GM21717 (cell line): Measurements from ENCODE around the gene RNF121.

Experiments used
- ATAC-seq: cut with Tn5 transposase; IDR thresholded peaks from one replicate; pipeline ENCODE4 v1.9.1; 2021; ENCODE audit warnings: mild to moderate bottlenecking, moderate library complexity; ENCODE audit not compliant: unreplicated experiment

RNF121 gene

GRCh38 chr11:71934213-71934612, 5.4 kb downstream of the RNF121 start:
- no peak for ATAC-seq

GRCh38 chr11:71935338-71935925, 6.6 kb downstream of the RNF121 start:
- no peak for ATAC-seq

GRCh38 chr11:71936825-71937224, 8.0 kb downstream of the RNF121 start:
- ATAC-seq, result no peak

- no peak for ATAC-seq
These were observed 9.0 kb downstream of the RNF121 start for GRCh38 chr11:71937826-71938225.

GRCh38 chr11:71940561-71941219, 11.8 kb downstream of the RNF121 start:
- ATAC-seq, result no peak

GRCh38 chr11:71946144-71946571, 17.3 kb downstream of the RNF121 start:
- no peak for ATAC-seq

- ATAC-seq, result no peak
These were observed 18.7 kb downstream of the RNF121 start for GRCh38 chr11:71947498-71947897.

- no peak for ATAC-seq
These were observed 19.6 kb downstream of the RNF121 start for GRCh38 chr11:71948314-71949027.

- no peak for ATAC-seq
These were observed 20.2 kb downstream of the RNF121 start for GRCh38 chr11:71949034-71949433.

- no peak for ATAC-seq
These were observed 23.0 kb downstream of the RNF121 start for GRCh38 chr11:71951741-71952310.

GRCh38 chr11:71955898-71956456, 27.1 kb downstream of the RNF121 start:
- no peak for ATAC-seq

- no peak for ATAC-seq
These were observed 33.7 kb downstream of the RNF121 start for GRCh38 chr11:71962428-71963038.

- ATAC-seq, result no peak
These were observed 34.6 kb downstream of the RNF121 start for GRCh38 chr11:71963468-71963867.

- no peak for ATAC-seq
These were observed 35.8 kb downstream of the RNF121 start for GRCh38 chr11:71964641-71965040.

GRCh38 chr11:71971680-71972079, 42.8 kb downstream of the RNF121 start:
- ATAC-seq, result no peak

GRCh38 chr11:71976551-71976950, 47.7 kb downstream of the RNF121 start:
- ATAC-seq, result no peak

- no peak for ATAC-seq
These were observed 48.2 kb downstream of the RNF121 start for GRCh38 chr11:71977090-71977489.

GRCh38 chr11:71977743-71978418, 49.0 kb downstream of the RNF121 start:
- ATAC-seq, result no peak

- ATAC-seq, result no peak
These were observed 50.2 kb downstream of the RNF121 start for GRCh38 chr11:71979094-71979493.

GRCh38 chr11:71979602-71980001, 50.8 kb downstream of the RNF121 start:
- no peak for ATAC-seq

GRCh38 chr11:71986131-71986530, 57.3 kb downstream of the RNF121 start:
- ATAC-seq, result no peak
